H9 (cell line): ENCODE measurements around the gene DENND5A. TPM values are rescaled to one million over a fixed set of nuclear protein-coding genes. Genes with fewer than 3 reads are reported as not detected.

ENCODE experiments used
- DNase-seq: peaks from one replicate; pipeline ENCODE4 v3.0.0-alpha.2; 2017
- H2AFZ ChIP-seq: one replicate; pipeline ENCODE4 v1.6.1; 2013; ENCODE audit warnings: mild to moderate bottlenecking, low read length, control low read depth, moderate library complexity
- H2AK5ac ChIP-seq: 2 replicates; pipeline ENCODE4 v1.6.1; 2013; ENCODE audit warnings: low read length, control low read depth, mixed read lengths; ENCODE audit not compliant: insufficient read length
- H2BK120ac ChIP-seq: one replicate; pipeline ENCODE4 v1.6.1; 2013; ENCODE audit warnings: low read depth, mild to moderate bottlenecking, low read length, control low read depth, inconsistent platforms; ENCODE audit not compliant: poor library complexity, severe bottlenecking
- H2BK12ac ChIP-seq: 2 replicates; pipeline ENCODE4 v1.6.1; 2013; ENCODE audit warnings: low read length, control low read depth, mixed read lengths, low read depth; ENCODE audit not compliant: insufficient read length
- H2BK15ac ChIP-seq: 2 replicates; pipeline ENCODE4 v1.6.1; 2013; ENCODE audit warnings: low read depth, low read length, control low read depth
- H2BK20ac ChIP-seq: one replicate; pipeline ENCODE4 v1.6.1; 2013; ENCODE audit warnings: low read depth, mild to moderate bottlenecking, low read length, control low read depth, inconsistent platforms; ENCODE audit not compliant: poor library complexity, severe bottlenecking
- H2BK5ac ChIP-seq: 2 replicates; pipeline ENCODE4 v1.6.1; 2013; ENCODE audit warnings: low read length, control low read depth, mixed read lengths; ENCODE audit not compliant: insufficient read length
- H3K14ac ChIP-seq: 2 replicates; pipeline ENCODE4 v1.6.1; 2013; ENCODE audit warnings: low read length, control low read depth; ENCODE audit not compliant: insufficient read depth
- H3K18ac ChIP-seq: 2 replicates; pipeline ENCODE4 v1.6.1; 2013; ENCODE audit warnings: low read depth, mild to moderate bottlenecking, mixed read lengths, low read length, control low read depth; ENCODE audit not compliant: insufficient read length
- H3K23ac ChIP-seq: 2 replicates; pipeline ENCODE4 v1.6.1; 2013; ENCODE audit warnings: low read length, control low read depth, mixed read lengths, low read depth; ENCODE audit not compliant: insufficient read length
- H3K23me2 ChIP-seq: 2 replicates; pipeline ENCODE4 v1.6.1; 2013; ENCODE audit warnings: low read depth, mild to moderate bottlenecking, mixed read lengths, low read length, control low read depth; ENCODE audit not compliant: insufficient read length, poor library complexity, severe bottlenecking
- H3K27ac ChIP-seq: 2 replicates; pipeline ENCODE4 v1.5.1; 2013; ENCODE audit warnings: low read length, control low read depth, mixed read lengths, low read depth; ENCODE audit not compliant: insufficient read length
- H3K27me3 ChIP-seq: 2 replicates; pipeline ENCODE4 v1.6.1; 2013; ENCODE audit warnings: low read length, control low read depth, inconsistent platforms; ENCODE audit not compliant: insufficient read depth
- H3K4ac ChIP-seq: 2 replicates; pipeline ENCODE4 v1.6.1; 2013; ENCODE audit warnings: low read depth, mild to moderate bottlenecking, control low read depth, inconsistent platforms, low read length, moderate library complexity
- H3K4me1 ChIP-seq: 2 replicates; pipeline ENCODE4 v1.6.1; 2013; ENCODE audit warnings: low read length, control low read depth, inconsistent platforms; ENCODE audit not compliant: insufficient read depth
- H3K4me2 ChIP-seq: 2 replicates; pipeline ENCODE4 v1.6.1; 2013; ENCODE audit warnings: low read length, control low read depth, mixed read lengths; ENCODE audit not compliant: insufficient read length, insufficient read depth
- H3K56ac ChIP-seq: 2 replicates; pipeline ENCODE4 v1.6.1; 2013; ENCODE audit warnings: low read depth, mild to moderate bottlenecking, mixed read lengths, low read length, control low read depth; ENCODE audit not compliant: insufficient read length
- H3K79me1 ChIP-seq: 2 replicates; pipeline ENCODE4 v1.6.1; 2013; ENCODE audit warnings: low read depth, mild to moderate bottlenecking, moderate library complexity, low read length, control low read depth, inconsistent platforms; ENCODE audit not compliant: insufficient read depth, poor library complexity, severe bottlenecking
- H3K79me2 ChIP-seq: 2 replicates; pipeline ENCODE4 v1.6.1; 2013; ENCODE audit warnings: low read length, control low read depth, inconsistent platforms; ENCODE audit not compliant: insufficient read depth
- H3K9ac ChIP-seq: 2 replicates; pipeline ENCODE4 v1.6.1; 2013; ENCODE audit warnings: low read length, control low read depth, mixed read lengths; ENCODE audit not compliant: insufficient read length; ENCODE audit errors: extremely low read depth
- H3K9me3 ChIP-seq: one replicate; pipeline ENCODE4 v1.6.1; 2013; ENCODE audit warnings: low read depth, low read length, inconsistent platforms; ENCODE audit not compliant: control insufficient read depth
- H3T11ph ChIP-seq: one replicate; pipeline ENCODE4 v1.6.1; 2013; ENCODE audit warnings: mild to moderate bottlenecking, low read length, control low read depth, inconsistent platforms
- H4K20me1 ChIP-seq: one replicate; pipeline ENCODE4 v1.6.1; 2013; ENCODE audit not compliant: control insufficient read depth, insufficient read length, insufficient read depth
- H4K5ac ChIP-seq: 2 replicates; pipeline ENCODE4 v1.6.1; 2013; ENCODE audit warnings: low read depth, mild to moderate bottlenecking, mixed read lengths, low read length, control low read depth; ENCODE audit not compliant: insufficient read length
- H4K8ac ChIP-seq: replicated peaks from 2 replicates; pipeline ENCODE4 v1.6.1; 2013; ENCODE audit warnings: low read length, control low read depth, mixed read lengths, low read depth; ENCODE audit not compliant: insufficient read length
- H4K91ac ChIP-seq: 2 replicates; pipeline ENCODE4 v1.6.1; 2013; ENCODE audit warnings: low read depth, mild to moderate bottlenecking, moderate library complexity, mixed read lengths, low read length, control low read depth; ENCODE audit not compliant: insufficient read length
- H3K27ac Mint-ChIP-seq, 3 experiments: 2 replicates in 2 of 3; 3 replicates in 1 of 3; pipeline ENCODE4 v1.8.0; 2020 to 2021; ENCODE audit warnings: mixed read lengths in 3 of 3, mild to moderate bottlenecking in 1 of 3, moderate library complexity in 1 of 3
- H3K27me3 Mint-ChIP-seq: 2 replicates; pipeline ENCODE4 v1.8.0; 2021; ENCODE audit warnings: low read depth, mild to moderate bottlenecking, moderate library complexity, mixed read lengths
- H3K36me3 Mint-ChIP-seq, 3 experiments: 2 replicates in 2 of 3; 3 replicates in 1 of 3; pipeline ENCODE4 v1.8.0; 2020 to 2021; ENCODE audit warnings: low read depth in 3 of 3, mixed read lengths in 3 of 3; ENCODE audit not compliant: insufficient read depth in 1 of 3
- H3K4me1 Mint-ChIP-seq, 2 experiments: 2 replicates each; pipeline ENCODE4 v1.8.0; 2020; ENCODE audit warnings: mixed read lengths in 2 of 2
- H3K4me3 Mint-ChIP-seq, 2 experiments: 2 replicates in 1 of 2; 3 replicates in 1 of 2; pipeline ENCODE4 v1.8.0; 2020 to 2021; ENCODE audit warnings: mild to moderate bottlenecking in 2 of 2, mixed read lengths in 2 of 2, moderate library complexity in 1 of 2
- H3K9me3 Mint-ChIP-seq, 2 experiments: 2 replicates in 1 of 2; 3 replicates in 1 of 2; pipeline ENCODE4 v1.8.0; 2020; ENCODE audit warnings: mild to moderate bottlenecking in 2 of 2, mixed read lengths in 2 of 2, moderate library complexity in 1 of 2
- WGBS: extraction: QIAGEN DNeasy Blood & Tissue Kit; methylation state at CpG from one replicate; pipeline ENCODE4 v1.1.7; 2013; ENCODE audit warnings: missing lambda C conversion rate, low lambda C conversion rate, mixed read lengths; ENCODE audit not compliant: insufficient read length; ENCODE audit errors: extremely low coverage; 5-methylcytosine and 5-hydroxymethylcytosine counted together
- total RNA-seq: library from RNA; stranded (reverse); gene quantifications from 2 replicates; pipeline ENCODE4 v1.2.1, GENCODE V29; 2021
- TF ChIP-seq, protein P1 (sequence below): fragments of 200-600 bp; sonication (generic); conservative IDR thresholded peaks from 3 replicates; pipeline ENCODE4 v1.8.0; 2021; ENCODE audit warnings: antibody characterized with exemption, mild to moderate bottlenecking

The DENND5A gene
- total RNA-seq, 1 experiment from 2014 or later = 59.6 TPM

DNA sequence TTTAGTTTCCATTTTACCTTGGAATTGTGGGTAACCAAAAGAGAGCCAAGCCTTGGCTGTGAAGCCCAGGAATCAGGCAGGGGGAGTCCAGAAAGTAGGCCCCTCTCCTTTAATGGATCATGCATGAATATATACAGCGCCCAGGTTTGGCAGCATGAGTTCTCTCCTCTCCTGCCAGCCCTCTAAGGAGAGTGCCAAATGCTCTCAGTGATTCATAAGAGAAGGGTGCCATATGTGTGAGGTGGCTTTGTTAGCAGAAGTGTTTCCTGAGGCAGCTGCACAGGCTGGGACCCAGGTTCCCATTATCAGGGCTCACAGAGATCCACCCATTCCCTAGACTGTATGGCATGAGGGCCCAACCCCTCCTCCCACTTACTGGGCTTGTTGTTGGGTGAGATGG lies 121.4 kb downstream of the DENND5A start:
- Histone ChIP-seq H3K56ac (no peak overlapping the region), H2AK5ac (no peak overlapping the region), H3K9me3 (no peaks in the 10 kb centered on the region), H3K27ac (no peak overlapping the region), H3K9ac (no peak overlapping the region), H2BK5ac (no peak overlapping the region), H2AFZ (no peak overlapping the region), H3K79me1 (no peaks in the 10 kb centered on the region), H4K20me1 (no peaks in the 10 kb centered on the region), H2BK120ac (no peak overlapping the region), H3K4me2 (no peak overlapping the region), H3K27me3 (no peaks in the 10 kb centered on the region), H2BK20ac (no peak overlapping the region), H3K4ac (no peak overlapping the region), H4K8ac (no peak overlapping the region), H4K5ac (no peak overlapping the region), H4K91ac (no peak overlapping the region), H3T11ph (no peak overlapping the region), H3K18ac (no peak overlapping the region), H3K23me2 (no peaks in the 10 kb centered on the region), H2BK12ac (no peak overlapping the region), H3K4me1 (no peaks in the 10 kb centered on the region), H3K23ac (no peak overlapping the region), H2BK15ac (no peak overlapping the region), H3K79me2 (no peaks in the 10 kb centered on the region), H3K14ac (no peak overlapping the region)
- TF ChIP-seq, protein P1, sequence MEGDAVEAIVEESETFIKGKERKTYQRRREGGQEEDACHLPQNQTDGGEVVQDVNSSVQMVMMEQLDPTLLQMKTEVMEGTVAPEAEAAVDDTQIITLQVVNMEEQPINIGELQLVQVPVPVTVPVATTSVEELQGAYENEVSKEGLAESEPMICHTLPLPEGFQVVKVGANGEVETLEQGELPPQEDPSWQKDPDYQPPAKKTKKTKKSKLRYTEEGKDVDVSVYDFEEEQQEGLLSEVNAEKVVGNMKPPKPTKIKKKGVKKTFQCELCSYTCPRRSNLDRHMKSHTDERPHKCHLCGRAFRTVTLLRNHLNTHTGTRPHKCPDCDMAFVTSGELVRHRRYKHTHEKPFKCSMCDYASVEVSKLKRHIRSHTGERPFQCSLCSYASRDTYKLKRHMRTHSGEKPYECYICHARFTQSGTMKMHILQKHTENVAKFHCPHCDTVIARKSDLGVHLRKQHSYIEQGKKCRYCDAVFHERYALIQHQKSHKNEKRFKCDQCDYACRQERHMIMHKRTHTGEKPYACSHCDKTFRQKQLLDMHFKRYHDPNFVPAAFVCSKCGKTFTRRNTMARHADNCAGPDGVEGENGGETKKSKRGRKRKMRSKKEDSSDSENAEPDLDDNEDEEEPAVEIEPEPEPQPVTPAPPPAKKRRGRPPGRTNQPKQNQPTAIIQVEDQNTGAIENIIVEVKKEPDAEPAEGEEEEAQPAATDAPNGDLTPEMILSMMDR = no peak
- no peaks in the 10 kb centered on the region for H3K9me3 Mint-ChIP-seq
- WGBS = no CpG with 5 or more reads among the region's 1 CpG
- no peak overlapping the region for H3K4me3 Mint-ChIP-seq
- H3K4me1 Mint-ChIP-seq = peaks cover 0 to 5% of the 10 kb centered on the region in 2 experiments; a peak in 3 of 4 replicates
- no peak overlapping the region; a peak in 1 of 7 replicates for H3K27ac Mint-ChIP-seq
- H3K27me3 Mint-ChIP-seq = no peaks in the 10 kb centered on the region
- H3K36me3 Mint-ChIP-seq = peaks cover 26 to 86% (median 83%) of the 10 kb centered on the region in 3 experiments; a peak in 6 of 7 replicates
- DNase-seq = no peak
